ENCODE data around the gene PCDHB4.
"Not testable (repeated sequence)": the region's sequence is repeated elsewhere in the genome, so short reads cannot be mapped to it uniquely, and the experiment has no call there.

- not testable (repeated sequence) for TF ChIP-seq CTCF (IDR thresholded peaks at IDR 0.05; ENCODE audit: low read depth, low read length, poor library complexity, severe bottlenecking); EZH2phosphoT487 (IDR thresholded peaks at IDR 0.05; ENCODE audit: borderline replicate concordance, low read length)
Observed at GRCh38 chr5:141157356-141157755, 35.7 kb downstream of the PCDHB4 start.

Measured in DOHH2 (cell line).